GM06990 (cell line): ENCODE measurements around the gene RPH3AL.

Experiments used
- DNase-seq: peaks from one replicate; pipeline ENCODE4 v3.0.0-alpha.2; 2011; ENCODE audit not compliant: insufficient read length; ENCODE audit errors: extremely low read depth
- H3K27me3 ChIP-seq: replicated peaks from 2 replicates; pipeline ENCODE4 v1.6.0; 2011; ENCODE audit warnings: low read length; ENCODE audit not compliant: control insufficient read depth, insufficient read depth
- H3K36me3 ChIP-seq: 2 replicates; pipeline ENCODE4 v1.5.1; 2011; ENCODE audit warnings: low read length; ENCODE audit not compliant: control insufficient read depth, insufficient read depth
- H3K4me3 ChIP-seq: replicated peaks from 2 replicates; pipeline ENCODE4 v1.5.1; 2011; ENCODE audit warnings: low read depth, mild to moderate bottlenecking, control low read depth, low read length
- CTCF ChIP-seq: IDR thresholded peaks from 2 replicates; pipeline ENCODE4 v1.5.1; 2011; ENCODE audit warnings: low read length, control low read depth, mild to moderate bottlenecking, inconsistent platforms; ENCODE audit not compliant: insufficient read depth, poor library complexity, severe bottlenecking

RPH3AL gene

GRCh38 chr17:337453-337852, 15.2 kb downstream of the RPH3AL start:
- Histone ChIP-seq H3K27me3 (no peaks in the 10 kb centered on the region; the same call in 1 of the 2 replicates), H3K4me3 (no peak overlapping the region), H3K36me3 (no peaks in the 10 kb centered on the region)
- no peak for TF ChIP-seq CTCF
- DNase-seq: no peak

- DNase-seq: no peak
- H3K4me3 ChIP-seq: no peak overlapping the region
- TF ChIP-seq CTCF: no peak
- H3K36me3 ChIP-seq: no peaks in the 10 kb centered on the region
- no peaks in the 10 kb centered on the region; the same call in 1 of the 2 replicates for H3K27me3 ChIP-seq
Observed at GRCh38 chr17:337022-337420, 15.6 kb downstream of the RPH3AL start.

DNA sequence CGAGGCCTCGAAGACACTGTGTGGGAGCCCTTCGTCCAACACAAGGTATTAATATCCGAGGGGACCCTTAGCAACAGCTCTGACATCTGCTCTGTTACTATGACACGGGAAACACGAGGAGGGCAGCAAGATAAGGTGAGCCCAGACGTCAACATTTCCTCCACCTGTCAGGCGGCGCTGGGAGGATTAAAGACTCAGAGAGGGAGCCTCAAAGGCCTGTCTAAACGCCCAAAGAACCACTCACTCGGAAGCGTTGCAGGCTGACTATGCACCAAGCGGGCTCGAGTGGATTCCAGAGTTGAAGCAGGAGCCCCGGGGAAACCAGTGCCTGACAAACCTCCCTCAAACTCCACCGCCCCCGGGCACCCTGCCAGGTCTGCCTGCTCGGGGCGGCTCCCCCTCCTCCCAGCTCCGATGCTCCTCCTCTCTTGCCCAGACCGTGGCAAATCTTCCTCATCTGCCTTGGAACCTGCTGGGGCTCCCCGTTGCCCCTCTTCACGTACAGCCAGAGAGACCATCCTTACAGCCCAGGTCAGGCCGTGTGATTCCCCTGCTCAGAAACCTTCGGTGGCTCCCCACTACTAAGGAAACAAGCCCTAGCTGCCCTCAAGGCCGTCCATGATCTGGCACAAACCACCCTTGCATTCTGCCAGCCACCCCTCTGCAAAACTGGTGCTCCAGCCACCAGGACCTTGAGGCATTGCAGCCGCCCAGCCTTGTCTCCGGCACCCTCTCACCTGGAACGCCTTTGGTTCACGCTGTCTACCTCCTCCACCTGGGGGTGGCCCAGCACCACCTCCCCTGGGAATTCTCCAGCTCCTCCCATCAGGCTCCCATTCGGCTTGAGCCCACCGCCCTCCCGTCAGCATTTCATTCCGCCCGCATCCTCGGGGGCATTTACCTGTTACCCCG, 16.2 kb downstream of the RPH3AL start:
- Histone ChIP-seq H3K4me3 (no peak overlapping the region), H3K36me3 (no peaks in the 10 kb centered on the region), H3K27me3 (no peaks in the 10 kb centered on the region; the same call in 1 of the 2 replicates)
- DNase-seq: no peak
- TF ChIP-seq CTCF: no peak

DNA sequence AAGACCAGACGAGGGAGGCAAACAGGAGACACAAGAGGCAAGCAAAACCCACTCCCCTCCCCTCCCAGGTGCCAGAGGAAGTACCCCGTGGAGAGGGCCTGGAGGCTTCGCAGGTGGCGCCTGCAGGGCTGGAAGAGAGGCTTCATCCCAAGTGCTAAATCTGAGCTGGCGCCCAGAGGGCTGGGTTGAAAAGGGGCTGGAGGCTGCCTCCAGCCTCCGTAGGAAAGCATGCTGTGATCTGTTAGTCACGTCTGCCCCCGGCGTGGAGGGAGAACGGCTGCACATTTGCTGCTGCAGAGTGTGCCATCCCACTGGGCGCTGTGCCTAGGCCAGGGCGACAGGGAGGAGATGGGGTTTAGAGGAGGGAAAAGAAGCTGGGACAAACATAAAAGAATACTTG, 16.9 kb downstream of the RPH3AL start:
- no peak for DNase-seq
- no peak for TF ChIP-seq CTCF
- no peak overlapping the region for H3K4me3 ChIP-seq
- H3K36me3 ChIP-seq: no peaks in the 10 kb centered on the region
- no peaks in the 10 kb centered on the region; the same call in 1 of the 2 replicates for H3K27me3 ChIP-seq

GRCh38 chr17:334974-335481, 17.6 kb downstream of the RPH3AL start:
- Histone ChIP-seq H3K36me3 (no peaks in the 10 kb centered on the region), H3K27me3 (no peaks in the 10 kb centered on the region; the same call in 1 of the 2 replicates), H3K4me3 (no peak overlapping the region)
- TF ChIP-seq CTCF: no peak
- no peak for DNase-seq
